ENCODE results near the gene COL6A2. TPM values are rescaled to one million over a fixed set of nuclear protein-coding genes. Genes with fewer than 3 reads are reported as not detected.

Gene COL6A2
- total and polyA plus RNA-seq, 2 donors (not counting 1 experiment from before 2014, with no cell fraction given), result 1.2 to 2.1 TPM

- Histone ChIP-seq H3K4me1 (ENCODE audit: control insufficient read depth in 2 of 2, insufficient read depth in 2 of 2, low read length in 2 of 2) (no peaks in the 10 kb centered on the region), H4K20me1 (ENCODE audit: control insufficient read depth, insufficient read depth, low read length, poor library complexity, severe bottlenecking) (no peaks in the 10 kb centered on the region), H3K9ac (ENCODE audit: low read length) (no peak overlapping the region), H3K79me2 (ENCODE audit: control insufficient read depth, insufficient read depth, low read length) (no peaks in the 10 kb centered on the region), H3K9me3 (ENCODE audit: control extremely low read depth in 1 of 3, control insufficient read depth in 2 of 3, insufficient read depth in 1 of 3, low read length in 2 of 3) (peaks cover 0 to 43% (median 6%) of the 10 kb centered on the region in 3 donors), H2AFZ (ENCODE audit: insufficient read depth, low read depth, low read length, poor library complexity, severe bottlenecking) (no peak overlapping the region), H3K27ac (ENCODE audit: low read length in 2 of 2) (no peak overlapping the region), H3K36me3 (replicated peaks in 1 of 2; ENCODE audit: control extremely low read depth in 1 of 2, control insufficient read depth in 1 of 2, extremely low read depth in 1 of 2, insufficient read depth in 2 of 2, low read length in 1 of 2) (no peaks in the 10 kb centered on the region), H3K4me2 (replicated peaks; ENCODE audit: low read depth, low read length, poor library complexity, severe bottlenecking) (no peak overlapping the region), H3K27me3 (replicated peaks in 1 of 4; ENCODE audit: control extremely low read depth in 1 of 4, control insufficient read depth in 3 of 4, insufficient read depth in 4 of 4, low read length in 3 of 4) (no peaks in the 10 kb centered on the region), H3K4me3 (ENCODE audit: control extremely low read depth in 1 of 5, extremely low read depth in 1 of 5, insufficient read depth in 1 of 5, low read depth in 2 of 5, low read length in 4 of 5) (no peak overlapping the region)
- DNase-seq (no peak), ATAC-seq (ENCODE audit: low read depth) (no peak)
- 86% methylated on average over 11 of the region's 12 CpGs for WGBS (ENCODE audit: insufficient coverage)
- intact Hi-C loops (cut with micrococcal nuclease), result no loop called here
- peaks cover 2% of the 10 kb centered on the region for H3K9me3 Mint-ChIP-seq (ENCODE audit: insufficient read depth)
- ChIA-PET POLR2A (no interaction called here), CTCF (no interaction called here)
- no peak overlapping the region for H3K27ac Mint-ChIP-seq
- no peaks in the 10 kb centered on the region for H3K4me1 Mint-ChIP-seq
- no peaks in the 10 kb centered on the region for H3K27me3 Mint-ChIP-seq
- H3K4me3 Mint-ChIP-seq, result no peak overlapping the region
- no peak for TF ChIP-seq CTCF (IDR thresholded peaks at IDR 0.05)
- TF ChIP-seq EZH2 (IDR thresholded peaks at IDR 0.05; ENCODE audit: borderline replicate concordance, insufficient read depth, low read depth, low read length, poor library complexity, severe bottlenecking), result no peak
Measured at GRCh38 chr21:46111193-46111571, 13.3 kb downstream of the COL6A2 start.

- Histone ChIP-seq H3K79me2 (ENCODE audit: control insufficient read depth, insufficient read depth, low read length) (no peaks in the 10 kb centered on the region), H3K4me2 (replicated peaks; ENCODE audit: low read depth, low read length, poor library complexity, severe bottlenecking) (no peak overlapping the region), H3K4me3 (ENCODE audit: control extremely low read depth in 1 of 5, extremely low read depth in 1 of 5, insufficient read depth in 1 of 5, low read depth in 2 of 5, low read length in 4 of 5) (no peak overlapping the region), H3K27me3 (replicated peaks in 1 of 4; ENCODE audit: control extremely low read depth in 1 of 4, control insufficient read depth in 3 of 4, insufficient read depth in 4 of 4, low read length in 3 of 4) (no peaks in the 10 kb centered on the region), H3K9me3 (ENCODE audit: control extremely low read depth in 1 of 3, control insufficient read depth in 2 of 3, insufficient read depth in 1 of 3, low read length in 2 of 3) (peaks cover 0 to 45% (median 6%) of the 10 kb centered on the region in 3 donors), H3K36me3 (replicated peaks in 1 of 2; ENCODE audit: control extremely low read depth in 1 of 2, control insufficient read depth in 1 of 2, extremely low read depth in 1 of 2, insufficient read depth in 2 of 2, low read length in 1 of 2) (no peaks in the 10 kb centered on the region), H3K4me1 (ENCODE audit: control insufficient read depth in 2 of 2, insufficient read depth in 2 of 2, low read length in 2 of 2) (no peaks in the 10 kb centered on the region), H4K20me1 (ENCODE audit: control insufficient read depth, insufficient read depth, low read length, poor library complexity, severe bottlenecking) (no peaks in the 10 kb centered on the region), H3K9ac (ENCODE audit: low read length) (no peak overlapping the region), H2AFZ (ENCODE audit: insufficient read depth, low read depth, low read length, poor library complexity, severe bottlenecking) (no peak overlapping the region), H3K27ac (ENCODE audit: low read length in 2 of 2) (no peak overlapping the region)
- no peak for DNase-seq
- peaks cover 2% of the 10 kb centered on the region for H3K9me3 Mint-ChIP-seq (ENCODE audit: insufficient read depth)
- no peak overlapping the region for H3K27ac Mint-ChIP-seq
- no peaks in the 10 kb centered on the region for H3K27me3 Mint-ChIP-seq
- ChIA-PET POLR2A (no interaction called here), CTCF (interaction anchor here (1.5 kb wide), 1 partner anchor 31 kb away, joined by 3 read pairs; no protein-coding TSS in a partner anchor)
- no peaks in the 10 kb centered on the region for H3K4me1 Mint-ChIP-seq
- intact Hi-C loops (cut with micrococcal nuclease), result no loop called here
- WGBS (ENCODE audit: insufficient coverage), result 95% methylated on average over 69 of the region's 69 CpGs
- H3K4me3 Mint-ChIP-seq, result no peak overlapping the region
- TF ChIP-seq CTCF (IDR thresholded peaks at IDR 0.05) (no peak), EZH2 (IDR thresholded peaks at IDR 0.05; ENCODE audit: borderline replicate concordance, insufficient read depth, low read depth, low read length, poor library complexity, severe bottlenecking) (no peak)
- no peak for ATAC-seq (ENCODE audit: low read depth)
Measured at GRCh38 chr21:46111857-46112724, 14.2 kb downstream of the COL6A2 start.

Measured in B cell (primary cell).